H1 (cell line): ENCODE measurements around the gene PRR23E. TPM values are rescaled to one million over a fixed set of nuclear protein-coding genes. Genes with fewer than 3 reads are reported as not detected.

Experiments
- CHD7 ChIP-seq: fragments of 300-600 bp; sonication (generic); IDR thresholded peaks from 2 replicates; pipeline ENCODE4 v1.7.1; 2012; ENCODE audit warnings: low read length, moderate library complexity, mild to moderate bottlenecking, inconsistent platforms; ENCODE audit not compliant: insufficient replicate concordance
- JUN ChIP-seq: IDR thresholded peaks from 2 replicates; pipeline ENCODE4 v1.6.1; 2011; ENCODE audit warnings: low read depth, mild to moderate bottlenecking, improper control_type of control experiment, low read length
- SAP30 ChIP-seq: fragments of 300-600 bp; sonication (generic); IDR thresholded peaks from 2 replicates; pipeline ENCODE4 v1.7.1; 2012; ENCODE audit warnings: low read length, moderate library complexity, mild to moderate bottlenecking, inconsistent platforms; ENCODE audit not compliant: insufficient read depth, insufficient replicate concordance
- polyA plus RNA-seq, 7 experiments: library from polyadenylated mRNA; depleted of rRNA in 3 of 7; stranded (reverse) in 5 of 7; unstranded in 2 of 7; fragments of >200 nt in 5 of 7; fragments of 200-250 nt in 2 of 7; gene quantifications; 1 replicate in 5 of 7; 2 replicates in 1 of 7; 4 replicates in 1 of 7; pipeline versions ENCODE4 v1.2.1 to v1.2.3, GENCODE V29; 2011 to 2013; ENCODE audit warnings: missing spikeins in 2 of 7, mixed read lengths in 2 of 7
- total RNA-seq: library from RNA; stranded (reverse); fragmentation: NEBNext Ultra II Directional; extraction: Animal tissue kit (Norgen Biotek cat#: 25700); gene quantifications from 2 replicates; pipeline ENCODE4 v1.2.1, GENCODE V29; 2021

The PRR23E gene
- total and polyA plus RNA-seq, 2 of the 8 experiments (the other 6 are each of a cell fraction or from before 2014, with no cell fraction given), result not detected

GRCh38 chr3:127209840-127210653 is 17.1 kb downstream of the PRR23E start (continued):
- no peak for TF ChIP-seq CHD7
- TF ChIP-seq JUN, result no peak
- TF ChIP-seq SAP30, result no peak
